Bronchial epithelial cell (primary cell): ENCODE data around the gene ZBTB34. TPM values are rescaled to one million over a fixed set of nuclear protein-coding genes. Genes with fewer than 3 reads are reported as not detected.

ENCODE experiments used
- DNase-seq: peaks from one replicate; pipeline ENCODE4 v3.0.0-alpha.2; 2010; ENCODE audit warnings: low read depth
- FAIRE-seq: peaks from 2 replicates; lab custom pipeline; 2011; peaks lifted over from hg19 to GRCh38; lab: Jason Lieb, UNC
- H3K27me3 ChIP-seq: 2 replicates; pipeline ENCODE4 v1.5.1; 2011; ENCODE audit warnings: low read length; ENCODE audit not compliant: control insufficient read depth, insufficient read depth
- H3K36me3 ChIP-seq: 2 replicates; pipeline ENCODE4 v1.5.1; 2011; ENCODE audit warnings: low read length; ENCODE audit not compliant: control insufficient read depth, insufficient read depth
- H3K4me3 ChIP-seq: 2 replicates; pipeline ENCODE4 v1.5.1; 2011; ENCODE audit warnings: mild to moderate bottlenecking, low read depth, low read length, control low read depth
- CTCF ChIP-seq: IDR thresholded peaks from 2 replicates; pipeline ENCODE4 v1.5.1; 2011; ENCODE audit warnings: mild to moderate bottlenecking, moderate library complexity, low read length, control low read depth, inconsistent platforms; ENCODE audit not compliant: insufficient read depth, severe bottlenecking
- total RNA-seq: library from RNA; depleted of rRNA; stranded (reverse); fragments of >200 nt; gene quantifications from 2 replicates; pipeline ENCODE4 v1.2.1, GENCODE V29; 2014

ZBTB34 gene
- total RNA-seq, 1 donor from 2014 or later = 6.6 TPM

GRCh38 chr9:126860757-126861466 is 473 bp downstream of the ZBTB34 start:
- Histone ChIP-seq H3K27me3 (no peaks in the 10 kb centered on the region), H3K4me3 (peak overlapping the region; percentile 69), H3K36me3 (peaks cover 1% of the 10 kb centered on the region)
- DNase-seq (no peak), FAIRE-seq (no peak)
- no peak for TF ChIP-seq CTCF

GRCh38 chr9:126861707-126862103 is 1.3 kb downstream of the ZBTB34 start:
- H3K36me3 ChIP-seq = peaks cover 1% of the 10 kb centered on the region
- no peak for TF ChIP-seq CTCF
- FAIRE-seq (no peak), DNase-seq (peak; percentile 46)
- peak overlapping the region; percentile 69 for H3K4me3 ChIP-seq
- no peaks in the 10 kb centered on the region for H3K27me3 ChIP-seq

- Histone ChIP-seq H3K27me3 (no peaks in the 10 kb centered on the region), H3K4me3 (peak overlapping the region; percentile 16)
- no peak for TF ChIP-seq CTCF
These were observed 1.8 kb downstream of the ZBTB34 start for GRCh38 chr9:126862104-126862761.

GRCh38 chr9:126864771-126865170 is 4.3 kb downstream of the ZBTB34 start:
- DNase-seq (no peak), FAIRE-seq (no peak)
- TF ChIP-seq CTCF = no peak
- peaks cover 4% of the 10 kb centered on the region for H3K36me3 ChIP-seq
- H3K27me3 ChIP-seq = no peaks in the 10 kb centered on the region
- H3K4me3 ChIP-seq = no peak overlapping the region

More at GRCh38 chr9:126862104-126862761, 1.8 kb downstream of the ZBTB34 start:
- FAIRE-seq (no peak), DNase-seq (no peak)
- H3K36me3 ChIP-seq = peaks cover 2% of the 10 kb centered on the region

- Histone ChIP-seq H3K4me3 (no peak overlapping the region), H3K27me3 (no peaks in the 10 kb centered on the region), H3K36me3 (peaks cover 4% of the 10 kb centered on the region)
- FAIRE-seq (no peak), DNase-seq (peak; percentile 53)
- no peak for TF ChIP-seq CTCF
These were observed 8.9 kb downstream of the ZBTB34 start for GRCh38 chr9:126869368-126869767.
